ENCODE data around the gene SERINC5.
A peak's percentile ranks its signal among the peaks of the same experiment; 100 is the strongest.

SERINC5 gene

DNA sequence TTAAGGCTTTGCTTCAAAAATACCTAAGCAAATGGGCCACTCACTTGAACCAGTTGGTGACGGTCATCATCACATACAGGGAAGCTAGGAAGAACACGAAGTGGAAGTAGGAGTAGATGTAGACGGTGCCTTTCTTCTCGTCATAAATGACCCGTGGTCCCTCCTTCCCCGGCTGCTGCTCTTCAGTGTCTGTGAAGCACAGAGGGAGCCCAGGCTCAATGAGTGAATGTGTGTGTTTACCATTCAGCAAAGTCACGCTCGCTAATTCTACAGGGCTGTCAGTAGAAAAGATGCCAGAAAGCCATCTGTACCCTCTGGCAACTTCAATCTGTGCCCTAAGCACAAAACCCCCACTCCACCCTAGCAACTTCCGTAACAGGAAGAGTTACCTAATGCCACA, 109.8 kb downstream of the SERINC5 start:
- no peak overlapping the region for H2BK5ac ChIP-seq (ENCODE audit: low read length)
- H3K18ac ChIP-seq (ENCODE audit: low read length), result no peak overlapping the region
- no peak overlapping the region for H2AK5ac ChIP-seq (ENCODE audit: low read depth, low read length)
- H4K8ac ChIP-seq (ENCODE audit: low read depth, low read length), result no peak overlapping the region
- no CpG with 5 or more reads among the region's 9 CpGs for WGBS, 2 donors (ENCODE audit: extremely low coverage in 2 of 2, insufficient read length in 2 of 2, insufficient replicate concordance in 1 of 2)
- H3K79me1 ChIP-seq (ENCODE audit: low read depth, low read length), result no peaks in the 10 kb centered on the region
- peaks cover 4 to 24% of the 10 kb centered on the region in 2 donors for H3K4me1 ChIP-seq (ENCODE audit: control insufficient read depth in 2 of 2, insufficient read depth in 1 of 2, low read depth in 1 of 2, low read length in 2 of 2)
- no peak overlapping the region for H3K14ac ChIP-seq (ENCODE audit: low read length)
- no peak overlapping the region for H3K27ac ChIP-seq (replicated peaks; ENCODE audit: low read length)
- H3K4me2 ChIP-seq (ENCODE audit: insufficient read depth, low read length, poor library complexity, severe bottlenecking), result no peak overlapping the region
- H4K91ac ChIP-seq (ENCODE audit: low read depth, low read length, poor library complexity), result no peak overlapping the region
- H3K36me3 ChIP-seq (replicated peaks in 1 of 2; ENCODE audit: control insufficient read depth in 2 of 2, insufficient read depth in 2 of 2, low read length in 2 of 2), result peaks cover 0 to 14% of the 10 kb centered on the region in 2 donors
- no peak overlapping the region for H2BK12ac ChIP-seq (ENCODE audit: low read length)
- H3K4ac ChIP-seq (ENCODE audit: low read length), result no peak overlapping the region
- no peak overlapping the region for H2BK15ac ChIP-seq (ENCODE audit: low read length)
- no peaks in the 10 kb centered on the region for H3K9me3 ChIP-seq (replicated peaks in 1 of 2; ENCODE audit: control insufficient read depth in 2 of 2, insufficient read depth in 1 of 2, low read depth in 1 of 2, low read length in 2 of 2)
- DNase-seq (ENCODE audit: low spot score), result no peak
- no peaks in the 10 kb centered on the region for H3K27me3 ChIP-seq (ENCODE audit: control insufficient read depth in 3 of 3, insufficient read depth in 3 of 3, low read depth in 1 of 3, low read length in 3 of 3)
- H2AFZ ChIP-seq (ENCODE audit: low read length), result no peak overlapping the region
- H3K23ac ChIP-seq (ENCODE audit: low read depth, low read length, poor library complexity), result no peak overlapping the region
- no peak overlapping the region for H3K9ac ChIP-seq (ENCODE audit: low read depth, low read length, poor library complexity)
- H2BK120ac ChIP-seq (ENCODE audit: low read depth, low read length), result no peak overlapping the region
- H3K4me3 ChIP-seq (ENCODE audit: low read length in 2 of 2), result no peak overlapping the region

DNA sequence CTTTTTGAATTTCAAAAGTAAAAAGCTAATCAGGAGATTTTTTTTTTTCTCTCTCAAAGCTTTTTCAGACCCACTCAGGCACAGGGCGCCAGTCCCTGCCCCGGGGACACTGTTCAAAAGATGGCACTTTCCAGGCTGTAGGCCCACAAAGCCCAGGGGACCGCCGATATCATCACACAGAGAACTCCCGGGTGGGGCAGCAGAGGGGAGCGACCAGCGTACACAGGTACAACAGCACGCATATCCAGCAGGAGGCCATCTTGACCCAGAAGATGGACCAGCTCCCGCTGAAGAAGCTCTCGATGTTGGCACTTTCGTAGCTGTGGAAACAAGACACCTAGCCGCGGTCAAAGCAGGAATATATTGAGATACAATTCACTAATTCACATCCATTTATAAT, 112.4 kb downstream of the SERINC5 start:
- Histone ChIP-seq H3K27me3 (ENCODE audit: control insufficient read depth in 3 of 3, insufficient read depth in 3 of 3, low read depth in 1 of 3, low read length in 3 of 3) (no peaks in the 10 kb centered on the region), H3K27ac (replicated peaks; ENCODE audit: low read length) (no peak overlapping the region), H3K4ac (ENCODE audit: low read length) (no peak overlapping the region), H3K36me3 (replicated peaks in 1 of 2; ENCODE audit: control insufficient read depth in 2 of 2, insufficient read depth in 2 of 2, low read length in 2 of 2) (peaks cover 0 to 10% of the 10 kb centered on the region in 2 donors), H2BK12ac (ENCODE audit: low read length) (no peak overlapping the region), H2BK15ac (ENCODE audit: low read length) (no peak overlapping the region), H3K9me3 (replicated peaks in 1 of 2; ENCODE audit: control insufficient read depth in 2 of 2, insufficient read depth in 1 of 2, low read depth in 1 of 2, low read length in 2 of 2) (no peaks in the 10 kb centered on the region), H2BK120ac (ENCODE audit: low read depth, low read length) (no peak overlapping the region), H3K23ac (ENCODE audit: low read depth, low read length, poor library complexity) (no peak overlapping the region), H3K4me1 (ENCODE audit: control insufficient read depth in 2 of 2, insufficient read depth in 1 of 2, low read depth in 1 of 2, low read length in 2 of 2) (peaks cover 8 to 19% of the 10 kb centered on the region in 2 donors), H4K8ac (ENCODE audit: low read depth, low read length) (no peak overlapping the region), H4K91ac (ENCODE audit: low read depth, low read length, poor library complexity) (no peak overlapping the region), H2AK5ac (ENCODE audit: low read depth, low read length) (no peak overlapping the region), H2BK5ac (ENCODE audit: low read length) (no peak overlapping the region), H3K14ac (ENCODE audit: low read length) (no peak overlapping the region), H3K4me2 (ENCODE audit: insufficient read depth, low read length, poor library complexity, severe bottlenecking) (no peak overlapping the region), H3K9ac (ENCODE audit: low read depth, low read length, poor library complexity) (no peak overlapping the region), H3K79me1 (ENCODE audit: low read depth, low read length) (no peaks in the 10 kb centered on the region), H2AFZ (ENCODE audit: low read length) (no peak overlapping the region), H3K18ac (ENCODE audit: low read length) (no peak overlapping the region), H3K4me3 (ENCODE audit: low read length in 2 of 2) (no peak overlapping the region)
- WGBS, 2 donors (ENCODE audit: extremely low coverage in 2 of 2, insufficient read length in 2 of 2, insufficient replicate concordance in 1 of 2), result no CpG with 5 or more reads among the region's 13 CpGs
- DNase-seq (ENCODE audit: low spot score), result no peak

DNA sequence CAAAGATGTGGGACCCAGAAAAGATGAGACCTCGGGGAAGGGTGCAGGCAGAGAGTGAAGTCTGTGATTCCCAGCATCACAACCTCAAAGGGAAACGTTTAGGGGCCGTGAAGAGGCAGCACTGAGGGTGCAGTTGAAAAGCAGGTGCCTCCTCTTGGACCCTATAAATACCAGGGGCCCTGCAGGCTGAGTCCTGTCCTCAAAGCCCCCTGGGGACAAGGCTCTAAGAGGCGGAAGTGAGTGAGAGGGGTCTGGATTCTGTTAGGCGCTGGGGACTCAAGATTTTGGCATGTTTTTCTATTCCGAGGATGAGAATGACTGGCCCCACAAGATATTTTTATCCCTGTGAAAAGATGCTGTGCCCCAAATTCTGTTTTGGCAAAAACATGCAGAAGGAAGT, 112.9 kb downstream of the SERINC5 start:
- Histone ChIP-seq H3K27ac (replicated peaks; ENCODE audit: low read length) (no peak overlapping the region), H3K9me3 (replicated peaks in 1 of 2; ENCODE audit: control insufficient read depth in 2 of 2, insufficient read depth in 1 of 2, low read depth in 1 of 2, low read length in 2 of 2) (no peaks in the 10 kb centered on the region), H3K4me3 (ENCODE audit: low read length in 2 of 2) (no peak overlapping the region), H2AFZ (ENCODE audit: low read length) (no peak overlapping the region), H2BK120ac (ENCODE audit: low read depth, low read length) (no peak overlapping the region), H3K14ac (ENCODE audit: low read length) (no peak overlapping the region), H3K36me3 (replicated peaks in 1 of 2; ENCODE audit: control insufficient read depth in 2 of 2, insufficient read depth in 2 of 2, low read length in 2 of 2) (peaks cover 0 to 10% of the 10 kb centered on the region in 2 donors), H3K4me2 (ENCODE audit: insufficient read depth, low read length, poor library complexity, severe bottlenecking) (no peak overlapping the region), H3K18ac (ENCODE audit: low read length) (no peak overlapping the region), H3K79me1 (ENCODE audit: low read depth, low read length) (no peaks in the 10 kb centered on the region), H3K4me1 (ENCODE audit: control insufficient read depth in 2 of 2, insufficient read depth in 1 of 2, low read depth in 1 of 2, low read length in 2 of 2) (peaks cover 8 to 16% of the 10 kb centered on the region in 2 donors), H4K91ac (ENCODE audit: low read depth, low read length, poor library complexity) (no peak overlapping the region), H3K23ac (ENCODE audit: low read depth, low read length, poor library complexity) (no peak overlapping the region), H3K9ac (ENCODE audit: low read depth, low read length, poor library complexity) (no peak overlapping the region), H2BK5ac (ENCODE audit: low read length) (no peak overlapping the region), H2BK15ac (ENCODE audit: low read length) (no peak overlapping the region), H3K27me3 (ENCODE audit: control insufficient read depth in 3 of 3, insufficient read depth in 3 of 3, low read depth in 1 of 3, low read length in 3 of 3) (no peaks in the 10 kb centered on the region), H4K8ac (ENCODE audit: low read depth, low read length) (no peak overlapping the region), H2AK5ac (ENCODE audit: low read depth, low read length) (no peak overlapping the region), H3K4ac (ENCODE audit: low read length) (no peak overlapping the region), H2BK12ac (ENCODE audit: low read length) (no peak overlapping the region)
- no CpG with 5 or more reads among the region's 6 CpGs for WGBS, 2 donors (ENCODE audit: extremely low coverage in 2 of 2, insufficient read length in 2 of 2, insufficient replicate concordance in 1 of 2)
- no peak for DNase-seq (ENCODE audit: low spot score)

DNA sequence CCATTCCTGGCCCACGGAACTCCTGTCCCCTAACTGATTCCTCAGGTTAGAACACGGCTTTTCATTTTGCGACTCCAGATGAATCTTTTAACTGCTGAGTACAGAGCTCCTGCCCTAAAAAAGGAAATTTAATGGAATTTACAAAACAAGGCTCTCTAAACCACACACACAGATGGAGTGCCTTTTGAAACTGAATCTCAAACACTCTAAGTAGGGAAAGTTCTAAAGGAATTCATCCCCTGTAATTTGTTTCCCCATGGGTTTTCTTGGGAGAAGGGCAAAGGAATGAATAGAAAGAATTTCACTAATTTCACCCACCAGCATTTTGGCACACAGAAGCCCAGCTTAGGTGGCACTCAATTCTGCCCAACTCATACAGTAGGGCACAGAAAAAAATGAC, 114.2 kb downstream of the SERINC5 start:
- Histone ChIP-seq H3K79me1 (ENCODE audit: low read depth, low read length) (no peaks in the 10 kb centered on the region), H2BK12ac (ENCODE audit: low read length) (no peak overlapping the region), H3K9ac (ENCODE audit: low read depth, low read length, poor library complexity) (no peak overlapping the region), H3K18ac (ENCODE audit: low read length) (no peak overlapping the region), H3K23ac (ENCODE audit: low read depth, low read length, poor library complexity) (no peak overlapping the region), H2BK5ac (ENCODE audit: low read length) (no peak overlapping the region), H4K8ac (ENCODE audit: low read depth, low read length) (no peak overlapping the region), H3K9me3 (replicated peaks in 1 of 2; ENCODE audit: control insufficient read depth in 2 of 2, insufficient read depth in 1 of 2, low read depth in 1 of 2, low read length in 2 of 2) (no peaks in the 10 kb centered on the region), H3K14ac (ENCODE audit: low read length) (no peak overlapping the region), H3K4me2 (ENCODE audit: insufficient read depth, low read length, poor library complexity, severe bottlenecking) (no peak overlapping the region), H2BK120ac (ENCODE audit: low read depth, low read length) (no peak overlapping the region), H3K4ac (ENCODE audit: low read length) (no peak overlapping the region), H3K36me3 (replicated peaks in 1 of 2; ENCODE audit: control insufficient read depth in 2 of 2, insufficient read depth in 2 of 2, low read length in 2 of 2) (peaks cover 0 to 6% of the 10 kb centered on the region in 2 donors), H2AK5ac (ENCODE audit: low read depth, low read length) (no peak overlapping the region), H2BK15ac (ENCODE audit: low read length) (no peak overlapping the region), H3K4me3 (ENCODE audit: low read length in 2 of 2) (no peak overlapping the region), H2AFZ (ENCODE audit: low read length) (peak overlapping the region; percentile 47), H3K27ac (replicated peaks; ENCODE audit: low read length) (peak overlapping the region; percentile 15), H3K27me3 (ENCODE audit: control insufficient read depth in 3 of 3, insufficient read depth in 3 of 3, low read depth in 1 of 3, low read length in 3 of 3) (no peaks in the 10 kb centered on the region), H3K4me1 (ENCODE audit: control insufficient read depth in 2 of 2, insufficient read depth in 1 of 2, low read depth in 1 of 2, low read length in 2 of 2) (peaks cover 8 to 16% of the 10 kb centered on the region in 2 donors), H4K91ac (ENCODE audit: low read depth, low read length, poor library complexity) (no peak overlapping the region)
- DNase-seq (ENCODE audit: low spot score), result no peak
- no CpG with 5 or more reads among the region's 3 CpGs for WGBS, 2 donors (ENCODE audit: extremely low coverage in 2 of 2, insufficient read length in 2 of 2, insufficient replicate concordance in 1 of 2)

Data from neuronal stem cell (in vitro differentiated cells).